A673 (cell line): Measurements from ENCODE around the gene OR4C45. TPM values are rescaled to one million over a fixed set of nuclear protein-coding genes. Genes with fewer than 3 reads are reported as not detected.

Experiments
- BruUV-seq: library from RNA; stranded (reverse); fragments of 400-500 nt; replicated peaks from 2 replicates; lab custom pipeline; 2021; lab: Mats Ljungman, UMichigan
- CTCF ChIA-PET: fragments of 300-600 bp; sonication (Branson Sonifier 250); formaldehyde crosslinking; loops from one replicate; lab custom pipeline; 2022; ENCODE audit warnings: antibody characterized with exemption; lab: Charles Lee
- POLR2A ChIA-PET: fragments of 300-600 bp; sonication (Branson Sonifier 250); formaldehyde crosslinking; loops from one replicate; lab custom pipeline; 2022; ENCODE audit warnings: antibody characterized with exemption; ENCODE audit not compliant: low non-redundant PET; lab: Charles Lee
- DNase-seq: peaks from one replicate; pipeline ENCODE4 v3.0.0-alpha.2; 2015; ENCODE audit warnings: low spot score
- H3K27ac ChIP-seq: fragments of 200-600 bp; sonication (generic); 2 replicates; pipeline ENCODE4 v1.5.1; 2016; ENCODE audit warnings: mixed run types, low read depth, mild to moderate bottlenecking, mixed read lengths, antibody characterized with exemption, low read length; ENCODE audit not compliant: poor library complexity, severe bottlenecking
- H3K27me3 ChIP-seq: fragments of 200-600 bp; sonication (generic); replicated peaks from 2 replicates; pipeline ENCODE4 v1.6.1; 2017; ENCODE audit warnings: mixed run types, low read depth, mild to moderate bottlenecking, mixed read lengths, antibody characterized with exemption, low read length; ENCODE audit not compliant: insufficient read depth, poor library complexity
- H3K36me3 ChIP-seq: fragments of 200-600 bp; sonication (generic); 2 replicates; pipeline ENCODE4 v1.6.1; 2016; ENCODE audit warnings: mixed run types, mild to moderate bottlenecking, mixed read lengths, antibody characterized with exemption, low read length; ENCODE audit not compliant: insufficient read depth, poor library complexity, severe bottlenecking
- H3K4me1 ChIP-seq: fragments of 200-600 bp; sonication (generic); 2 replicates; pipeline ENCODE4 v1.6.1; 2017; ENCODE audit warnings: mixed run types, mild to moderate bottlenecking, mixed read lengths, antibody characterized with exemption, low read length; ENCODE audit not compliant: insufficient read depth, poor library complexity, severe bottlenecking
- H3K4me3 ChIP-seq: fragments of 200-600 bp; sonication (generic); 2 replicates; pipeline ENCODE4 v1.5.1; 2016; ENCODE audit warnings: low read depth, mixed run types, mild to moderate bottlenecking, mixed read lengths, low read length; ENCODE audit not compliant: poor library complexity, severe bottlenecking
- H3K9me3 ChIP-seq: fragments of 200-600 bp; sonication (generic); 2 replicates; pipeline ENCODE4 v1.6.1; 2016; ENCODE audit warnings: mixed run types, low read depth, mild to moderate bottlenecking, mixed read lengths, antibody characterized with exemption, low read length; ENCODE audit not compliant: poor library complexity, severe bottlenecking
- EZH2 ChIP-seq: fragments of 200-600 bp; sonication (generic); IDR thresholded peaks from 2 replicates; pipeline ENCODE4 v1.6.1; 2017; ENCODE audit warnings: borderline replicate concordance, low read depth, mild to moderate bottlenecking, mixed read lengths, antibody characterized with exemption, low read length; ENCODE audit not compliant: poor library complexity, severe bottlenecking
- intact Hi-C: fragments of 100-400 bp; cut with micrococcal nuclease; formaldehyde crosslinking; loops from one replicate; pipeline ENCODE4 v1.10.0; 2022; ENCODE audit not compliant: unreplicated experiment
- total RNA-seq: library from RNA; stranded (reverse); gene quantifications from 2 replicates; pipeline ENCODE4 v1.2.3, GENCODE V29; 2021
- TF ChIP-seq, protein P1 (sequence below): fragments of 300-800, 200-600 bp; sonication (generic); conservative IDR thresholded peaks from 2 replicates; pipeline ENCODE4 v1.5.1; 2017; ENCODE audit warnings: low read depth, mild to moderate bottlenecking, antibody characterized with exemption, low read length, moderate library complexity, mixed read lengths

The OR4C45 gene
- total RNA-seq, 1 experiment from 2014 or later: not detected

DNA sequence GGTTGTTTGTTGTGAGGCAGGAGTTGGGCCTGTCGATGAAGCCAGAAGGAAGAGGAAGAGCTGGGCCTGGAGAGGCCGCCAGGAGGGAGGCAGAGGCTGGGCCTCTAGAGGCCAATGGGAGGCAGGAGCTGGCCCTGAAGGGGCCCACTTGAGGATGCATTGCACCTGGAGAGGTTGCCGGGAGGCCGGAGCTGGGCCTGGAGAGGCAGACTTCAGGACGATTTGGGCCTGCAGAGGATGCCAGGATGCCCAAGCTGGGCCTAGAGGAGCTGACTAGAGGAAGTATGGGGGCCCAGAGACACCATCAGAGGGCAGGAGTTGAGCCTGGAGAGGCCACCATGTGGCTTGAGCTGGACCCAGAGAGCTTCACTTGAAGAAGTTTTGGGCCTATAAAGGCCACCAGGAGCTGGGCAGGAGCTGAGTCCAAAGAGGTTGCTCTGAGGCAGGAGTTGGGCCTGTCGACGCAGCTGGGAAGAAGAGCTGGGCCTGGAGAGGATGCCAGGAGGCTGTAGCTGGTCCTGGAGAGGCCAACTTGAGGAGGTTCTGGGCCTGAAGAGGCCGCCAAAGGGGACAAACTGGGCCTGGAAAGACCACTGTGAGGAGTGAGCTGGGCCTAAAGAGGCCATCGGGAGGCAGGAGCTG lies 39.0 kb downstream of the OR4C45 start:
- Histone ChIP-seq H3K36me3 (no peaks in the 10 kb centered on the region), H3K9me3 (peaks cover 52% of the 10 kb centered on the region), H3K27me3 (no peaks in the 10 kb centered on the region), H3K4me3 (no peak overlapping the region), H3K27ac (no peak overlapping the region), H3K4me1 (no peaks in the 10 kb centered on the region)
- intact Hi-C loops: no loop called here
- ChIA-PET CTCF (no interaction called here), POLR2A (no interaction called here)
- TF ChIP-seq EZH2: no peak
- TF ChIP-seq, protein P1, sequence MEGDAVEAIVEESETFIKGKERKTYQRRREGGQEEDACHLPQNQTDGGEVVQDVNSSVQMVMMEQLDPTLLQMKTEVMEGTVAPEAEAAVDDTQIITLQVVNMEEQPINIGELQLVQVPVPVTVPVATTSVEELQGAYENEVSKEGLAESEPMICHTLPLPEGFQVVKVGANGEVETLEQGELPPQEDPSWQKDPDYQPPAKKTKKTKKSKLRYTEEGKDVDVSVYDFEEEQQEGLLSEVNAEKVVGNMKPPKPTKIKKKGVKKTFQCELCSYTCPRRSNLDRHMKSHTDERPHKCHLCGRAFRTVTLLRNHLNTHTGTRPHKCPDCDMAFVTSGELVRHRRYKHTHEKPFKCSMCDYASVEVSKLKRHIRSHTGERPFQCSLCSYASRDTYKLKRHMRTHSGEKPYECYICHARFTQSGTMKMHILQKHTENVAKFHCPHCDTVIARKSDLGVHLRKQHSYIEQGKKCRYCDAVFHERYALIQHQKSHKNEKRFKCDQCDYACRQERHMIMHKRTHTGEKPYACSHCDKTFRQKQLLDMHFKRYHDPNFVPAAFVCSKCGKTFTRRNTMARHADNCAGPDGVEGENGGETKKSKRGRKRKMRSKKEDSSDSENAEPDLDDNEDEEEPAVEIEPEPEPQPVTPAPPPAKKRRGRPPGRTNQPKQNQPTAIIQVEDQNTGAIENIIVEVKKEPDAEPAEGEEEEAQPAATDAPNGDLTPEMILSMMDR: no peak
- no TSS peak for BruUV-seq
- DNase-seq: no peak

GRCh38 chr11:50072226-50073112 lies 39.8 kb downstream of the OR4C45 start:
- peaks cover 60% of the 10 kb centered on the region for H3K9me3 ChIP-seq
- no peaks in the 10 kb centered on the region for H3K4me1 ChIP-seq
- intact Hi-C loops: no loop called here
- no peak overlapping the region for H3K27ac ChIP-seq
- no peak overlapping the region for H3K4me3 ChIP-seq
- TF ChIP-seq EZH2: no peak
- TF ChIP-seq, protein P1: no peak
- no TSS peak for BruUV-seq
- ChIA-PET CTCF (no interaction called here), POLR2A (no interaction called here)
- no peaks in the 10 kb centered on the region for H3K27me3 ChIP-seq
- no peaks in the 10 kb centered on the region for H3K36me3 ChIP-seq
- DNase-seq: no peak

DNA sequence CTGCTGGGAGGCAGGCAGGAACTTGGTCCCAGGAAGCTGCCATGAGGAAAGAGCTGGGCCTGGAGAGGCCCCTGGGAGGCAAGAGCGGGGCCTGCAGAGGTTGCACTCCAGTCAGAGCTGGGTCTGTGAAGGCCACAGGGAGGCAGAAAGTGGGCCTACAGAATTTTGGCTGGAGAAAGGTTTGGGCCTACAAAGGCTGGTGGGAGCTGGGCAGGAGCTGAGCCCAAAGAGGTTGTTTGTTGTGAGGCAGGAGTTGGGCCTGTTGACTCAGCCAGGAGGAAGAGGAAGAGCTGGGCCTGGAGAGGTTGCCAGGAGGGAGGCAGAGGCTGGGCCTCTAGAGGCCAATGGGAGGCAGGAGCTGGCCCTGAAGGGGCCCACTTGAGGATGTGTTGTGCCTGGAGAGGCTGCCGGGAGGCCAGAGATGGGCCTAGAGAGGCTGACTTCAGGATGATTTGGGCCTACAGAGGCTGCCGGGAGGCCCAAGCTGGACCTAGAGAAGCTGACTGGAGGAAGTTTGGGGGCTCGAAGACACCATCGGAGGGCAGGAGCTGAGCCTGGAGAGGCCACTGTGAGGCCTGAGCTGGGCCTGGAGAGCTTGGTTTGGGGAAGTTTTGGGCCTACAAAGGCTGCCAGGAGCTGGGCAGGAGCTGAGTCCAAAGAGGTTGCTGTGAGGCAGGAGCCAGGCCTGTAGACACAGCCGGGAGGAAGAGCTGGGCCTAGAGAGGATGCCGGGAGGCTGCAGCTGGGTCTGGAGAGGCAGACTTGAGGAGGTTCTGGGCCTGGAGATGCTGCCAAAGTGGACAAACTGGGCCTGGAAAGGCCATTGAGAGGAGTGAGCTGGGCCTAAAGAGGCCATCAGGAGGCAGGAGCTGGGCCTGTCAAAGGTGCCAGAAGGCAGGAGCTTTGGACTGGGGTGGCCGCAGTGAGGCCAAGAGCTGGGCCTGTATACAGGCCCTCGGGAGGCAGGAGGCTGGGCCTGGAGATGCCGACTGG lies 40.7 kb downstream of the OR4C45 start:
- H3K4me1 ChIP-seq: no peaks in the 10 kb centered on the region
- H3K9me3 ChIP-seq: peaks cover 67% of the 10 kb centered on the region
- H3K4me3 ChIP-seq: no peak overlapping the region
- DNase-seq: no peak
- ChIA-PET POLR2A (no interaction called here), CTCF (no interaction called here)
- no TSS peak for BruUV-seq
- H3K27ac ChIP-seq: no peak overlapping the region
- TF ChIP-seq, protein P1: no peak
- TF ChIP-seq EZH2: no peak
- no peaks in the 10 kb centered on the region for H3K36me3 ChIP-seq
- intact Hi-C loops: no loop called here
- no peaks in the 10 kb centered on the region for H3K27me3 ChIP-seq
